NCI-H82 (cell line): ENCODE measurements around the gene OTUB2.

Experiments
- DNase-seq: peaks from one replicate; lab custom pipeline; 2025; lab: John Stamatoyannopoulos, UW

OTUB2 gene

DNA sequence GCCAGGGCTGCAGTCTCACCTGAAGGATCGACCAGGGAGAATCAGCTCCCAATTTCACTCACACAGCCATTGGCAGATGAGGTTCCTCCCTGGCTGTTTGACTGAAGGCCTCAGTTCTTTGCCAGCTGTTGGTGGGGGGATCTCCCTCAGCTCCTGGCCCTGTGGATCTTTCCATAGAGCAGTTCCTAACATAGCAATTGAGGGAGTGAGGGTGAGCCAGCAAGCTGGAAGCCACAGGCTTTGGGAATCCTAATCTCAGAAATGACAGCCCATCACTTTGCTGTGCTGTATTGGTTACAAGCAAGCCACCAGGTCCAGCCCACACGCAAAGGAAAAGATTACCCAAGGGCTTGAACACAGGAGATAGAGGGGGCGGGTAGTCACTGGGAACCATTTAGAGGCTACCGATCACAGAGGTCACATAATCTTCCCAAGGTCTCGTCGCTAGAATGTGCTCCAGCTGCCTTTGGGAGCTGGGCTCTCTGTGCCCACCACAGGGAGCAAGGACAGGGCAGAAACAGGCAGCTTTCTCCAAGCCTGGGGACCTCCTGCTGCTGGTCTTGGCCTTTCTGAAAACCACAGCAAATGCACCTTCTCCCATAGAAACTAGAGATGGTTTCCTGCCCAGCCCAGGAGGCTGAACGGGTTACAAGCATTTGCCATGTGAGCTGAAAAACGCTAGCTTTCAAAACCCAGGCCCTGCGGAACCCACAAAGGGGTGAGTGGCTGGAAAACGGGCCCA lies 4.6 kb upstream of the OTUB2 start:
- DNase-seq = peak; percentile 30

DNA sequence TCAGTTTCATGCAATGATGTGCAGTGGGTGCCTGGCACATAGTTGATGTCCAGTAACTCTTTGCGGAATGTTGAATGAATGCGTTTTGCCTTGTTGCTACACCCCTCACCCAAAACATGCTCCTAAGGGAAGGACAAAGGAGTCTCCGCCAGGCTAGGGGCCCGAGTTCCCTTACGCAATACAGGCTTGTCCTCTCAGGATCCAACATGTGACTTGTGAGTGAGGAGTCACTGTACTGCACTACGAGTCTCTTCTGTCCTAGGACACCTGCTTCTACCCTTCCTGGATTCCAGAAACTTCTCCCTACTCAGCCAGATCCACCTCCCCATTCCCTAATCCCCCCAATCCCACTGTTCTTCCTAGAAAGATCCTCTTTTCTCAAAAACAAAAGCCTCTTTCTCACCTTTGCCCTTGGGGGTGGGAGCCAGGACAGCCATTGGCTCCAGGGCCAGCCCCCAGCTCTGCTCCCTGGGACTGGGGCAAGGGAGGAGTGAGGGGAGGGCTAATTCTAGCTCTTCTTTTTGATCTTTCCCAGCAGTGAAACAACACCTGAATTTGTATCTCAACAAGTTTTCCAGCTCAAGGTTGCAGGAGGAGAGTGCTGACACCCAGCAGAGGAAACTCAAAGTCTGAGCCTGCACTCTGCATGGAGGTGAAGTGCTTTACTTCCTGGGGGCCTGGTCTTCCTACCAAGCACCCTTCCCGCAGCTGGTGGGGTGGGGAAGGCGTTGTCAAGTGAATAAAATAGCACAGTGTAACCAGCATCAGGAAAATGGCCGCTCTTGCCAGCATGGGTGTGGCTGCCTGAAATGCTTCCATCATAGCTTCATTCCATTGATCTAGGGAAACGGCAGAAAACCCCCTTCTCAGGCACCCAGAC lies 3.4 kb upstream of the OTUB2 start:
- no peak for DNase-seq

DNA sequence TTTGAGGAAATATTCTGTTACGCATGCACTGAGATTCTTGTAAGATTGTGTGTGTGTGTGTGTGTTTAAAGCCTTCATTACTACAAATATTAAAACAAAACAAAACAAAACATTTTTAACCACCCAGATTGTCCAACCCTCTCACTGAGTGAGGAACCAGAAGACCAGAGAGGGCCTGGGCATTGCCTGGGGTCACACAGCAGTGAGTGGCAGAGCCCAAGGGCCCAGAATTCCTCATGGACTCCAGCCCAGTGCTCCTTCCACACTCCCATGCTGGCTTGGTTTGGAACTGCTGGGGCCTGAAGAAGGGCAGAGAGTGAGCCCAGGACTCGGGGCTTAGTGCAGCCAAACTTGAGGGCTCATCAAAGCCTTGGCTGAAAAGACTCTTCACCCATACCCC lies 1.6 kb upstream of the OTUB2 start:
- DNase-seq = no peak

DNA sequence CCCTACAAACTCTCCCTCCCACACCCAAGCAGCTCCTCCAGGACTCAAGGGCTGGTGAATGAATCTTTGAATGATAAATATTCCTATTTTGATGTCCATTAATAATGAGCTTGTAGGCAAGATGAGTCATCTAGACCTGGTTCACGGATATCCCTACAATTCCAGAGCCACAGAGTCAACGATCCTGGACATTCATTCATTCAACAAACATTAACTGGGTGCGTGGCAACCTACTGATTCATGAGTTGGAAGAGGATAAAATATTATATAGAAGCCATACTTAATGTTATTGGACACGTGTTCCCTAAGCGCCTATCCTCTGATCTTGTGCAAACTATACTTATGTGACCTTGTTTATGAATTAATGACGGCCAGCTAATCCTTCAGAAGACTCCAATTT lies 420 bp upstream of the OTUB2 start:
- DNase-seq = no peak

DNA sequence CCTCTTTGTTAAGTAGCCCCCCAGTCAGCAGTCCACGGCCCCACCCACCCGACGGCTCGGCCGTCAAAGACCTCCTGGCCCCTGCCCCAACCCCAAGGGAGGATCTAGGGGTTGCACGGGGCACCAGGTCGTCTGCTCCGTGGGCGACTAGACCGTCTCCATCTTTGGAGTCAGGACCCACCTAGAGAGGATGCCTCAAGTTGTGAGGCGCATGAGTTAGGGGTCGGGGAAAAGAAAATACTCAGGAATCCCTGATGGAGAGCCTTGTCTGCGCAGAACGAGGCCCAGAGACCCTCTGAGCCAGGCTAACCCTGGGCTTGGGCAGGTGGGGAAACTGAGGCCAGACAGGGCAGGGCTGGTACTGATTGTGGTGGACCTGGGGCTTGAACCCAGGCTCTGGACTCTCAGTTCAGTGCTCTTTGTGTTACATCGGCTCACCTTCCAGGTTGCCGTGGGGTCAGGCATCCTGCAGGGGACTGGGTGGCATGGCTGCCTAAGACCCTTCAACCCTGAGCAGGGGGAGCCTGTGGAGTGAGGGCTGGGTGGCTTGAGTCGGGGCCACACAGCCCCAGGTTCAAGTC lies 839 bp downstream of the OTUB2 start:
- no peak for DNase-seq

DNA sequence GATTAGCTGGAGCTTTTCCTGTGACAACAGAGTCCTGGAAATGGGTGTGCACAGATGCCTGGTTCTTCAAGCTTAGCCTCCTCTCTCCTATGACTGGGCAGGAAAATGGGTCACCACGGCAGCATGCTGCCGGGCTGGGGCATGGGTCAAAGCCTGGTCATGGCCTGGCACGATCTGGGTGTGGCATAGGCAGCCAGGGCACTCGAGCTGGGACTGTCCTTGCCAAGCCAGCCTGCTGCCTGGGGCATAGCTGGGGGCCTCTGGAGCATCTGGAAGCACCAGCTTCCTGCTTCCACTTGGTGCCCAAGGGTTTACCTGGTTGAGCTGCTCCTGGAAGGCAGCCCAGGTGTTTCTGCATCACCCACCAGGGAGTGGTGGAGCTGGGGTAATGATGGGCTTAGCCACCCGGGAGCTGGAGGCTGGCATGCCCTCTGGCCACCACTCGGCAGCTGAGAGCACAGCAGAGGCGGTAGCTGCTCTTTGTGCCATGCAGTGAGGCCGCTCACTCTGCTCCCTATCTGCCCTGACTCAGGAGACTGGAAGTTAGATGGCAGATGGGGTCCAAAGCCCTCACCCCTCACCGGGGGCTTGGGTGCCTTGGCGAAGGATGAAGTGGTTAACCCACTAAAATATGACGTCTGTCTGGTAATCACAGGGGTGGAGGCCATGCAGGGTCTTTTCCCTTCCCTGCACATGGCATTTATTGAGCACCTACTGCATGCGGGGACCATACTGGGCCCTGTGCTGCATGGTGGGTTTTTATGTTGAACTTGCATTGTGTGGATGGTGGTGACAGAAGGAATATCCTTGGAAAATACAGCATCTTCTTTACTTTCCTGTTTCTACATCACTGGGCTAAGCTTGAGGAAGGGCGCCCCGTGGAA lies 1.7 kb downstream of the OTUB2 start:
- no peak for DNase-seq

DNA sequence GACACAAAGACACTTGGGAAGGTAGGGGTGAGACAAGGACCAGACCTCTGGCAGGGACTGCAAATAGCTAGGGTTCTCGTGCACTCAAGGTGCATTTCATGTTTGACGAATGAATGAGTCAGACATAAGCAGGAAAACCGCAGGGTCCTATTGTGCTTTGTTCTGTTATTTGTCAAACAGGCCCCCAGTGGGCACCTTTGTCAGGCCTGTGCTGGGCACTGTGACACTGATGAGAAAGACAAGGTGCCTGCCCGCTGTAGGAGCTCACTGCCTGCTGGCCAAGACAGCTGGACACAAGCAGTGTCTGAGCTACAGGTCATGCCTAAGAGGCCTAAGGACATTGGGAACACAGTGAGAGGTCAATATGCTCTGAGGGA lies 2.3 kb downstream of the OTUB2 start:
- DNase-seq = no peak

DNA sequence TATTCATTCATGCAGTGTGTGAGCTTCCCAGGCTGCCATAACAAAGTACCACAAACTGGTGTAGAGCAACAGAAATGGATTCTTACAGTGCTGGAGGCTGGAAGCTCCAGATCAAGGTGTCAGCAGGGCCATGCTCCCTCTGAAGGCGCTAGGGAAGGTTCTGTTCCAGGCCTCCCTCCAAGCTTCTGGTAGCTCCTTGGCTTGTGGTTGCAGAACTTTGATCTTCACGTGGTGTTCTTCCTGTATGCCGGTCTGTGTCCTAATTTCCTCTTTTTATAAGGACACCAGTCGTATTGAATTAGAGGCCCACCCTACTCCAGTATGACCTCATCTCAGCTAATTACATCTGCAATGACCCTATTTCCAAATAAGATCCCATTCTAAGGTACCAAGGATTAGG lies 3.1 kb downstream of the OTUB2 start:
- no peak for DNase-seq

DNA sequence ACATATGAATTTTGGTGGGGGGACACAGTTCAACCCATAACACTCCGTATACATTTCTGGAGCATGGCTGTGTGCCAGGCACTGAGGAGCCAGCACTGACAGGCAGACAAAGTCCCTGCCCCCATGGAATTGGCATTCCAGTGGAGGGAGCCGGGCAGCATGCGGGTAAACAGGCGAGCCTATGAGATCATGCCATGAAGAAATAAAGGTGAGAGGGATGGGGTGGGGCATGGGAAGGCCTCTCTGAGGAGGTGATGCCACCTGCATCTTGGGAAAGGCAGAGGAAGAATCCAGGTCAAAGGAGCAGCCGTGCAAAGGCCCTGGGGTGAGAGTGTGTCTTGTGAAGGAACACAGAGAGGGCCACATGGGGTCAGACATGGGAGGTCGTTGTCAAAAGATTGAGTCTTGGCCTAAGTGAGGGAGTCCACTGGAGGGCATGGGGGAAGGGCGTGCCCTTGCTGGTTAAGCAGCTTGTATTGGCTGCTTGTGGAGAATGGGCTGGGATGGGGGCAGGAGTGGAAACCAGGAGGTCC lies 3.6 kb downstream of the OTUB2 start:
- no peak for DNase-seq

DNA sequence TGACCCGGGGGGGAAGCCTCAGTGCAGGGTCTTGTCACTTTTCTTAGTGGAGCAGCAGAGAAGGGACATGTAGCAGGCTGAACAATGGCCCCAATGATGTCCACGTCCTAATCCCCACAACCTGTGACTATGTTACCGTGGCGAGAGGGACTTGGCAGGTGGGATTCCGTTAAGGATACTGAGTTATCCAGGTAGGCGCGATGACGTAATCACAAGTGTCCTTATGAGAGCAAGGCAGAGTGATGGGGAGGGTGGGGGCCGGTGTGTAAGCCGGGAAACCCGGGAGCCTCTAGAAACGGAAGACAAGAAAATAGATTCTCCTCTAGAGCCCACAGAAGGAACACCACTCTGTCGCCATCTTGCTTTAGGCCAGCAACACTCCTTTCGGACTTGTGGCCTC lies 4.4 kb downstream of the OTUB2 start:
- DNase-seq = peak; percentile 13

DNA sequence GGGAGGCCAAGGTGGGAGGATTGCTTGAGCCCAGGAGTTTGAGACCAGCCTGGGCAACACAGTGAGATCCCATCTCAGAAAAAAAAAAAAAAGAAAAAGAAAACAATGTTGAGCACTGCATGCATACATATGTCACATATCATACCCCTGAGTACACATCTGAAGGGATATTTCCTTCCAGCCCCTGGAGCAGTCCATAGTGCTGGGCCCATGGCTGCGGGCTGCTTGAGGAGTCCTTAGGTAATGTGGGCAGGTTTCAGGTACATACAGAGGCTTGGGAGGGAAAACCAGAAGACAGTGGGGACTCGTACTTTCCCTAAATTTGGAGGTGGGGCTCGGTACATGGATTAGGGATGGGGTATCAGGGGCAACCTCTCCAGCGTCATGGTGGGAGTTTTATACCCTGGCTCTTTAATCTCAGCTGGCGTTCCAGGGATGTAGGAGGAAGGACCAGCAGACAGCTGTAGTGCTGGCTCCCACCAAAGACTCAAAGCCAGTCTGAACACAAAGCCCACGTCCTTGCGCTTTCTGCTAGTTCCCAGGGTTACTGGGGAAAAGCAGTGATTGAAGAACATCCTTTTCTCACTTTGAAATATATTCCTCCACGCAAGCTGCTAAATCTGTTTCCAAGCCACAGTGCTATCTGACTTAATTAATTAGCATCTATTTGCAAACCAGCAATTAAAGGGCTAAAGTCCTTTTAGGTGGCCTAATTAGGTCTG lies 5.2 kb downstream of the OTUB2 start:
- DNase-seq = no peak

DNA sequence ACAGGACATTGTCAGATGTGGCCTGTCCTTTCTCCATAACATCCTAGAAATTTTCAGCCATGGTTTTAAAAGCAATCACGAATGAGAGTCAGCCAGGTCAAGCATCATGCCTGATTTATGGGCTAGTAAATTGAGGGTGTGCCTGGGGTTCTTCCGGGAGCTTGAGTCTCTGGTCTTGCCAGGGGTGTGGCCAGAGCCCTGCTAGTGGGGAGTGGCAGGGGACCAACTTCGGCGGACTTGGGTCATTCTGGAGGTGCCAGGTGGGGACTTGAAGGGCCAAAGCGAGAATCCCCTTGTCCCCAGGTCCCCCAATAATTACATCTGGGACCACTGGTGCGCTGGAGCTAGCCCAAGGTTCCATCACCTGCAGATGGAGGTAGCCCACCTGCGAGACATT lies 5.7 kb downstream of the OTUB2 start:
- no peak for DNase-seq

DNA sequence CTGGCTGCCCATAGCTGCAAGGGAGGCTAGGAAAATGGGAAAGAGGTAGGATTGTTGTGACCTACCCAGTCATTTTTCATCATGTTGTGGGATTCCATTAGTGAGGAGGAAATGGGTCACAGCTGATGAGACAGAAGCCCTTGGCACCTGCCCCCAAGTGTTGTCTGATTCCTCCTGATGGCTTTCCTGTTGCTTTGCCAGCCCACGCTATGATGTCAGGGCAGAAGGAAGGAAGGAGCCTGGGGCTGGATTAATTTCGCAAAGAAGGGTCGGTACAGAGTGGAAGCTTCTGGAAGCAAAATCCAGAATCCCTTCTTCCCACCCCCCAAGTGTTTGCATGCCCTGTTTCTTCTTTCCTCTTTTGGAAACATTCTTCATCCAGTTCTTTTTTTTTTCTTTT lies 8.7 kb downstream of the OTUB2 start:
- DNase-seq = no peak

DNA sequence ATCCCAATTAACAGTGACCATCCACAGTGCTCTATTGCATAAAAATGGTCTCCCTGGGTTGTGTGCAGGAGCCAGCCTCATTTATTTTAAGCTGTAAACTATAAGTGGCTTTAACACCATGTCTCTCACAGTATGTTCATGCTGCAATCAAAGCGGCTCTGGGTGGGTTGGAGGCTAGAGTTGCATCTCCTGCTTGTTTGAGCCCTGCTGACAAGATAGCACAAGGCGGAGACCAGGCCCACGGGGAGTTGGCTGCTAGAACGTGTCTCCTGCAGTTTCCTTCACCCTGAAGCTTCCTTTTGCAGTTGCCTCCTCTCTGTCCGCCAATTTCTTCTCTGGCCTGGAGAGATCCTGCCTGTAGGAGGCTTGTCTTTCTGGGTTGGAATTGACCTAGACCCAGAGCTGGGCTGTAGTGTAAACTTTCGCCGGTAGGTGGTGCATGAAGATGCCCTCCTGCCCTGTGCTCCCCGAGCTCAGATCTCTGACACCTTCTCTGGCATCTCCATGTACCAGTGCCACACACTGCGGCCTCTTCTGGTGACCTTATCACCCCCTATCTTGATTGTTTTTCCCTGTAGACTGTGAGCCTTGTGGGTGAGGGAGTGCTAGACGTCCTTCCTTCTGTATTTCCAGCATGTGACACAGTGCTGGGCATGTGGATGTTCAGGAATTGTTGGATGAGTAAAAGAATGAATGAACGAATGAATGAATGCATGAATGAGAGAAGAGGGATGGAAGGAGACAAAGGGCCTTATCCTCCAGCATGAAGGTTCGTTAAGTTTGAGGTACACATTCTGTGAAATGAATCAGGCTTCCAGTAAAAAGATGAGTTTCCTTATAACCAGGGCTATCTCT lies 10.4 kb downstream of the OTUB2 start:
- DNase-seq = peak; percentile 82

DNA sequence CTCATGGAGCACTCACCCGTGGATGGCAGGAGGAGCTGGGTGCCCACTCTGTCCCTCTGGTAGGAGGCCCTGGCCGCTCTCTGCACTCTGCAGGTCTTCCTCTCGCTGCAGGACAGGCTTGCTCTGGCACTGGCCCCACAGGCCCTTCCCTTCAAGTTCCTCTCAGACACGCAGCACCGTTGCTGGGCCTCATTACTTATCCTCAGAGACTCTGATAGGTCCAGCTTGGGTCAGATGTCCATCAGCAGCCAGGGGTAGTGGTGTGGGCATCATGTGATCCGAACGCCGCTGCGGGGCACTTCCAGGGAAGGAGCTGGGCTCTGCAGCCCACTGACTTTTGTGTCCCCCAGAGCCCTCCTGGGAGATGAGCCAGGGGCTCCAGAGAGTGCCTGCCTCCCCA lies 11.8 kb downstream of the OTUB2 start:
- DNase-seq = no peak

DNA sequence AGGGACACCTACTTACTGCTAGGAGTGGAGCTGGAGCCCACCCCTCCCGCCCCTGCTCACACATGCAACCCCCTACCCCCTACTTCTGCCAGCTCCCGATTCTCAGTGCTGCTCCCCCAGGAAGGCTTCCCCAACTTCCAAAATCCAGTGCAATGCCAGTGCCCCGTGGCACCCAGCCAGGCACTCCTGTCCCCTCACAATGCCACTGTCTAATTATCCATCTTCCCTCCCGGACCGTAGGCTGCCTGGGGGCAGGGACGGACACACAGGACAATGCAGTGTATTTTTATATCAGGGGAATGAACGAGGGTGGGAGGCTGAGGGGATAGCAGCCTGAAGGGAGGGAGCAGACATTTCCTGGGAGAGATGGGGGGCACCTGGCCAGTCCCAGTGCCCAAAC lies 12.4 kb downstream of the OTUB2 start:
- no peak for DNase-seq

DNA sequence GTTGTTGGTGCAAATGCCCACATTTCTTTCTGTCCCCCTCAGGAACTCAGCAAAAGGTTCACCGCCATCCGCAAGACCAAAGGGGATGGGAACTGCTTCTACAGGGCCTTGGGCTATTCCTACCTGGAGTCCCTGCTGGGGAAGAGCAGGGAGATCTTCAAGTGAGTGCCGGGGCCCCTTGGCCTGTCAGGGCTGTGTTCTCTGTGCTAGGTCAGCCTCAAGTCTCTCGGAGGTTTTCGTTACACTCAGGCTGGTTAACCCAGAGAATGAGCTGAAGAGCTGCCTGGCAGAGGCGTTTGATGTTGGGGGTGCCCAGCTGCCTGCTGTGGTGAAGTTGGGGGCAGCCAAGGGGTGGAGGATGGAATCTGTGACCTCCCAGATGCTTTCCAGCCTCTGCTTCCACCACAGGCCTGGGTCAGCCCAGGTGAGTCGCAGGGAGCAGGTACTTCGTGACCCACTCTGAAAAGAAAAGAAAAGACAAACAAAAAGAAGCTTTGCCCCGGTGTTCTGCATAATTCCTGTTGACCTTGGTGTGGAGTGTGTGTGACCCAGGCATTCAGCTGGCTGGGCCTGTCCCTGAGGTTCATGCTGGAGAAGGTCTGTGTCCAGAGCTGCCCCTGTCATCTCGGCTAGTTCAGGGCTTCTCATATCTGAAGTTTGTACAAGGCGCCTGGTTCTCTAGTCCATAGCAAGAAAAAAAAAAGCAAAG lies 12.9 kb downstream of the OTUB2 start:
- DNase-seq = no peak

DNA sequence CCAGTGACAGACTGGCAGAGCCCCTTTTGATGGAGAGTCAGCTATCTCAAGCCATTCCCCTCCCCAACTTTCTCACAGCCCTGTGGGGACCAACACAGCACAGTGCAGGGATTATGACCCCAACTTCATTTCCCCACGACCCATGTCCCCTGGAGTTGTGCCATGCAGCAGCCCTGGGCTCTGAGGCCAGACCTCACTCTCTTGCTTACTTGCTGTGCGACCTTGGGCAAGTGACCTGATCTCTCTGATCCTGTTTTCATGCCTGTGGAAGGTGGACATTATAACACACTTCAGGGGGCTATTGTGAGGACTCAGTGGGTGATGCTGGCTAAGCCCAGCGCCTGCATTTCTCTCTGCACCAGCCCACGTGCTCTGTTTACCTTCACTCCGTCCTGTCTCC lies 14.1 kb downstream of the OTUB2 start:
- no peak for DNase-seq

DNA sequence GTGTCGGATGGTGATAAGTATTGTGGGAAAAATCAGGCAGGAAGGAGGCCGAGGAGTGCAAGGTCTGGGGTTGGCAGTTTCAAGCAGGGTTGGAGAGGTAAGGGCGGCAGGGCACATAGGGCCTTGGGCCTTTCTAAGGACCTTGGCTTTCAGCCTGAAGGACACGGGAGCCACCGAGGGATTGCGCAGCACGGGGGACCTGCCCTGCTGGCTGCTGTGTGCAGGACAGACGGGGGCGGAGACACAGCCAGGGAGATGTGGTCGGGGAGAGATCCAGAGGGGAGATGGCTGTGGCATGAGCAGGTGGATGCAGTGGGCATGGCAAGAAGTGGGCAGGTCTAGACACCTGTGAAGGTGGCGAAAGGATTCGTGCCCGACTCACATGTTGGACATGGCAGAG lies 14.7 kb downstream of the OTUB2 start:
- DNase-seq = no peak
